GM12873 (cell line): Measurements from ENCODE around the gene EIF3F.

Experiments
- TF ChIP-seq, protein P1 (sequence below): IDR thresholded peaks from 2 replicates; pipeline ENCODE4 v1.5.1; 2012; ENCODE audit warnings: low read depth, mild to moderate bottlenecking, moderate library complexity, low read length, control low read depth; ENCODE audit not compliant: insufficient read depth; ENCODE audit errors: missing control alignments

The EIF3F gene

DNA sequence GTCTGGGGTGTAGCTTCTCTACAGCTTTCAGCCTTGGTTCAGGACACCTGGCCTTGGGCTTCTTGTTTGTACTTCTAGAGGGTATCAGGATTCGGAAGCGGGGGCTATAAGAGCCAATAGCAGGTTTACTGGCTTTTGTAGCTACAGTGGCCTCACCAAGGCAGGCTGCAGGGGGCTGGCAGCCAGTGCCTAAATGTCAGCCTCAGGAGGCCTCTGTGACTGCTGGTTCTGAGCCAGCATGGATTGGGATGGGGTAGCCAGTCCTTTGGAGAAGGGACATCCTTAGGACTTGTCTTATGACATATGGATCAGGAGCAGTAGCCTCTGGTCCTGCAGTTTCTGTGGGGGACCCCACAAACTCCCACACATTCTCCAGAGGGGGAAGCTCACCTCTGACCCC lies 29.9 kb downstream of the EIF3F start:
- TF ChIP-seq, protein P1, sequence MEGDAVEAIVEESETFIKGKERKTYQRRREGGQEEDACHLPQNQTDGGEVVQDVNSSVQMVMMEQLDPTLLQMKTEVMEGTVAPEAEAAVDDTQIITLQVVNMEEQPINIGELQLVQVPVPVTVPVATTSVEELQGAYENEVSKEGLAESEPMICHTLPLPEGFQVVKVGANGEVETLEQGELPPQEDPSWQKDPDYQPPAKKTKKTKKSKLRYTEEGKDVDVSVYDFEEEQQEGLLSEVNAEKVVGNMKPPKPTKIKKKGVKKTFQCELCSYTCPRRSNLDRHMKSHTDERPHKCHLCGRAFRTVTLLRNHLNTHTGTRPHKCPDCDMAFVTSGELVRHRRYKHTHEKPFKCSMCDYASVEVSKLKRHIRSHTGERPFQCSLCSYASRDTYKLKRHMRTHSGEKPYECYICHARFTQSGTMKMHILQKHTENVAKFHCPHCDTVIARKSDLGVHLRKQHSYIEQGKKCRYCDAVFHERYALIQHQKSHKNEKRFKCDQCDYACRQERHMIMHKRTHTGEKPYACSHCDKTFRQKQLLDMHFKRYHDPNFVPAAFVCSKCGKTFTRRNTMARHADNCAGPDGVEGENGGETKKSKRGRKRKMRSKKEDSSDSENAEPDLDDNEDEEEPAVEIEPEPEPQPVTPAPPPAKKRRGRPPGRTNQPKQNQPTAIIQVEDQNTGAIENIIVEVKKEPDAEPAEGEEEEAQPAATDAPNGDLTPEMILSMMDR: no peak

DNA sequence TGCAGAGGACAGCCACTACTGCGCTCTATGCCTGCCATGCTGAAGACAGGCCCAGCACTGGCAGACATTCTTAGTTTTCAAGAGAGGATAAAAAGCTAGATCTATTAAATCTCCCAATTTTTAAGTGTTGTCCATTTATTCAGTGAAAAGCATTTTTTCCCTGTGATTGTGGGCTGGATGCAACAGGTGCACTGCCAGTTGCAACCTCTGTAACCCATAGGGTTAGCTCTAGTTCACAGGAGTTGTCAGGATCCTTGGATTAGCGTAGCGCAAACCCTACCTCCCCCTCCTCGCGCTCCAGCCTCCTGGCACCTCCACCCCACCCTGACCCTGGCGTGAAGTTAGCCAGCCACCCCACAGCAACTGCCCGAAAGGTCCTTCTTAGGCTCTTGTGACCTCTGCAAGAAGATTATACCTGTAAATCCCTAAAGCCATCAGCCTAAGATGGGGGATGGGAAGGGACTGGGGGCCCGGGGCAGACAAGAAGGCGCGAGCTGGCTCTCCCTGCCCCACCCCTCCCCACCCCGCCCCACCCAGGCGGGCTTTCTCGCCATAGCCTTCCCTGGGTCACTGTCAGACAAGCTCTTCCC lies 30.9 kb downstream of the EIF3F start:
- TF ChIP-seq, protein P1: no peak

DNA sequence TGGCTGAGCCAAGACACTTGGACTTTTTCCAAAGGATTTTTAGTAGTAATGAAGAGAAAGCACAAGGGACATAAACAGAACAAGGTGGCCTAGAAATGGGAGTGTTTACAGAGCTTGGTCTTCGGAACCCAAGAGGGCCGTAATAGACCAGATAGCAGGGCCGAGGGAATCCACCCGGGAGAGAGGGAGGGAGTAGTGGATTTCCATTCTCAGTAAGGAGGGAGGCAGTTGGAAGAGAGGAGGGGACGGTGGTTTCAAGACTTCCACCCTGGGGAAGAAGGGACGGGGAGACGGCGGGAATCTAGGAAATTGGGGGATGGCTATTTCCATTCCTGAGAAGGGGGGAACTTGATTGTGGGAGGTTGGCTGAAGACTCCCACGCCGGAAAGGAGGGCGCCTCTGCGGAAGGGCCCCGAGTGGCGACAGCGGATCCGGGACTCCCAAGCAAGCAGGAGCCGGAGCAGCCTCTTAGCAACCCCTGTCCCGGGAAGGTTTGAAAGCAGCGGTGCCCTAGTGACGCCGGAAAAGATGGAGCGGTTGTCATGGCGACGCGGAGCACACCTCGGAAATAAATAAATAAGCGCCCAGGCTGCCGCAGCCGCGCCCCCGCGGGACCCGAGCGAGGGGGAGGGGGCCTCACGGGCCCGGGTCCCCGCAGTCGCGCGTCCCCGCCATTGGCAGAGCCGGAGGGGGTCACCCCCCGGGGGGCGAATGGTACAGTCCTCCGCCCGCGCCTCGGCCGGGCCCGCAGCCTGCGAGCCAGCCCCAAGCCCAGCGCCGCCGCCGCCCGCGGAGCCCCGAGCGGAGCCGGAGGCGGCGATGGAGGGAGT lies 31.6 kb downstream of the EIF3F start:
- TF ChIP-seq, protein P1: no peak

DNA sequence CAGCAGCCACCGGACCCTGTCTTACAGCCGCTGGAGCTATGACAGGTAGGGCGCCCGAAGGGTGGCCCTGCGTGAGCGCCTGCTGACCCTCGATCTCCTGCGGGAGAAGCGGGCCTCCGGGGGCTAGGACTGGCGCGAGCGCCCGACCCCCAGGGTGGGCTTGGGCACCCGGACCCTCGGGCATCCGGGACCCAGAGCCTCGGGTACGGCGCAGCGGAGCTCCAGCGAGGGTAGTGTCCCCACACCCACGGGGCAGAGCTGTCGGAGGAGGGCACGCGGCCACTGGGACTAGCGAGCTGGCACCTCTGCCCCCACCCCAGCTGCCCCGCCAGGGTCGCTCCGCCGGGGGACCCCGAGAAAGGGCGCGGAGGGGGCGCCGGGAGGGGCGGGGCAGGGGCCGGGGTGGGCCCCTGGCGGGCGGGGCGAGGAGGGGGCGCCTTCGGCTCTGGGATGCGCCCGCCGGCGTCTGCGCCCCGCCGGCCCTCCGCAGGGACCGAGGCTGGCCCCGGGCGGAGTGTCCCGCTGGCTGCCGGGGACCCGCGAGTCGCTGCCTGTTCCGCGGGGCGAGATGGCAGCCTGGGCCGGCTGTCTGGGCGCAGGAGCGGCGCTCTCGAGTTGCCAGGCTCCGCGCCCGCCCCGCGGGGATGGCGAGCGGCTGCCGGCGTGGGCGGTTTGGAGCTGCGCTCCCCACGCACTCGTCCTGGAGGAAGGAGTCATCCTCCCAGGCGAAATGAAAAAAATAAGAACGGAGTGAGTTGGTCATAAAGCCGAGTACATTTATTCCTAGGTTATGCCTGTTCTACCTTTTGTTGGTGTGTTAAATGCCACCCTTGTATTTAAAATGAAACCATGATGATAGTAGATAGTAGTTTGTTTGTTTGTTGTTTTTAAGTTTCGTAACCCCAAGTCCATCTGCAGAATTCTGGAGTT lies 32.4 kb downstream of the EIF3F start:
- TF ChIP-seq, protein P1: no peak

DNA sequence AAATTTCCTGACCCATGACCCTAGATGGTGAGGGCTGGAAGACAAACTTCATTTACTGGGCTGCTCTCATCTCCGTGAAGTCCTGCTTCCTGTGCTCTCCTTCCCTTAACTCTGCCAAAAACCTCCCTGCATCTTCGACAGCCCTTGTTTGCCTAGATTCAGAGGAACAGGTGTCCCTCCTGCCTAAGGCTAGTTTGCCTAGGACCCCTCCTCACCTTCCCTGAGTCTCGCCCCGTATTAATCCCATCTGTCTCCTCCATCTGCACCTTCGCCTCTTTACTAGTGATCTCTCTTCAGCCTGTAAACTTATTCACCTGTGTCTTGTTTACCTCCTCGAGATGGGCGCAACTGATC lies 33.1 kb downstream of the EIF3F start:
- TF ChIP-seq, protein P1: no peak

DNA sequence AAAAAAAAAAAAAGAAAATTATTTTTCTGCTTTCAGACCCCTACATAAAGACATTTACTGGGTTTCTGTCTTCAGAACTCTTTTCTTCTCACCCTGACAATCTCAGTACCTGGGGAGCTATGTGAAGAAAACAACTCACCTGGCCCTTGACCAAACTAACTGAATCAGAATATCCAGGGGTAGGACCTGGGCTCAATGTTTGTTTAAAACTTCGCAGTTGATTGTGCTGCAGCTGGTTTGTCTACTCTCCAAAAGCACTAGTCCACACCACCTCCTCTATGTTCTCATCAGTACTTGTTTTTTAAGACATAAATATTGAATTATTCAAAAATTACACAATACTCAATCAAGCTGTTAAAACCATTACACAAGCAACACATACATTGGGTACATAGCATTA lies 34.8 kb downstream of the EIF3F start:
- TF ChIP-seq, protein P1: no peak

DNA sequence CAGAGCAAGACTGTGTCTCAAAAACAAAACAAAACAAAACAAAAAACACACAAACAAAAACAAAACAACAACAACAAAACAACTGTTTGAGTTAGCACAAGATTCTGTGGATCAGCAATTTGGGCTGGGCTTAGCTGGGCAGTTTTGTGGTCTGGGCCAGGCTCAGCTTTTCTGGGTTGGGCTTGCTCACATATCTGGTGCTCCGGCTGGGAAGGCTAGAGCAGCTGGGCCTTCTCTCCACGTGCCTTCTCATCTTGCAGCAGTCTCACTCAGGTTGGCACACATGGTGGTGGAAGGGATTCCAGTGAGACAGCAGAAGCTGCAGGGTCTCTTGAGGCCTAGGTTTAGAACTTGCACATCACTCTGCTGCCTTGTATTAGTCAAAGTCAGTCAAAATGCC lies 35.7 kb downstream of the EIF3F start:
- TF ChIP-seq, protein P1: no peak
